Retina (tissue), 1 donor: ENCODE results near the gene UTP11.
A peak's percentile ranks its signal among the peaks of the same experiment; 100 is the strongest.
"Not testable (repeated sequence)": the region's sequence is repeated elsewhere in the genome, so short reads cannot be mapped to it uniquely, and the experiment has no call there.

Experiments used
- DNase-seq: peaks from one replicate; pipeline ENCODE4 v3.0.0-alpha.2; 2016

UTP11 gene

GRCh38 chr1:38012363-38013226 is at the start of gene UTP11:
Gene UTP11 (plus strand): TSS chr1:38012734. CDS start chr1:38012803, 69 bp downstream.
- peak; percentile 97 for DNase-seq

- not testable (repeated sequence) for DNase-seq
These were observed 48.4 kb upstream of the UTP11 start for GRCh38 chr1:37964106-37964505.

- DNase-seq: no peak
These were observed 47.2 kb upstream of the UTP11 start for GRCh38 chr1:37965301-37965700.

GRCh38 chr1:37973684-37974083 is 38.9 kb upstream of the UTP11 start:
- not testable (repeated sequence) for DNase-seq

- DNase-seq: no peak
These were observed 38.0 kb upstream of the UTP11 start for GRCh38 chr1:37974567-37974966.

- peak; percentile 19 for DNase-seq
These were observed 37.5 kb upstream of the UTP11 start for GRCh38 chr1:37975083-37975482.

- no peak for DNase-seq
These were observed 34.0 kb upstream of the UTP11 start for GRCh38 chr1:37978541-37978940.

- DNase-seq: no peak
These were observed 29.0 kb upstream of the UTP11 start for GRCh38 chr1:37983546-37983945.

- DNase-seq: no peak
These were observed 24.9 kb upstream of the UTP11 start for GRCh38 chr1:37987679-37988078.

GRCh38 chr1:37989361-37989930 is 23.1 kb upstream of the UTP11 start:
- DNase-seq: no peak

GRCh38 chr1:37994886-37995566 is 17.5 kb upstream of the UTP11 start:
- no peak for DNase-seq

GRCh38 chr1:37995751-37996345 is 16.7 kb upstream of the UTP11 start:
- DNase-seq: peak; percentile 59

GRCh38 chr1:37997256-37998088 is 15.1 kb upstream of the UTP11 start:
- DNase-seq: no peak

- no peak for DNase-seq
These were observed 14.3 kb upstream of the UTP11 start for GRCh38 chr1:37998089-37998808.

GRCh38 chr1:37998913-37999429 is 13.6 kb upstream of the UTP11 start:
- no peak for DNase-seq

- no peak for DNase-seq
These were observed 12.9 kb upstream of the UTP11 start for GRCh38 chr1:37999430-38000232.

GRCh38 chr1:38000233-38000528 is 12.4 kb upstream of the UTP11 start:
- no peak for DNase-seq

GRCh38 chr1:38000529-38001455 is 11.7 kb upstream of the UTP11 start:
- no peak for DNase-seq
